SU-DHL-6 (cell line): ENCODE results near the gene RAP1GAP.

ENCODE experiments used
- EZH2phosphoT487 ChIP-seq: fragments of 200-600 bp; sonication (generic), shearing (Covaris generic); conservative IDR thresholded peaks from 2 replicates; pipeline ENCODE4 v1.6.1; 2018; ENCODE audit warnings: mild to moderate bottlenecking, antibody characterized with exemption, low read length, moderate library complexity, mixed read lengths
- TF ChIP-seq, protein P1 (sequence below): fragments of 200-600 bp; sonication (generic); IDR thresholded peaks from one replicate; pipeline ENCODE4 v1.5.1; 2017; ENCODE audit warnings: antibody characterized with exemption, mild to moderate bottlenecking, low read length, moderate library complexity; ENCODE audit not compliant: insufficient read depth, poor library complexity, severe bottlenecking

DNA sequence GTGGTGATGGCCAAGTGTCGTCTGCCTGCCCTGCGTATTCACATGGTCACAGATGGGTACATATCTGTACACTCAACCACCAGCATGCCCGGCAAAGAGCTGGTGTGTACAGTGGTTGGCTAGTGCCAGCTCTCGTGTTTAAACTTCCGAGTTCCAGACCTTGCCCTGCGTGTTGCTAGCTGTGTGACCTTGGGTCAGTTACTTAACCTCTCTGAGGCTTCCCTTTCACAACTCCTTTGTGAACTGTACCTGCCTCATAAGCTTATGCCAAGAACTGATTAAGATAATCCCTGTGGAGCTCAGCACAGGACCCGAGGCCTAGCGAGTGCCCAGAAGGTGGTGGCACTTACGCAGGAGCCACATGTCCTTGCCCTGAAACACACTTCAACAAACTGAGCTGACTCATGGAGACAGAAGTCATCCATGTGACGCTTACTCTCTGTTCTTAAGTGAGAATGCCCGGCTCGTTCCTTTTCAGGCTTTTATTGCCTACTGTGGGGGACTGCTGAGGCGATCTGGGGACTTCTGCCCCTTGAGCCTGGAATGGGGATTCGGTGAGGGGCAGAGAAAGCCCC is 104.5 kb downstream of the RAP1GAP start:
- TF ChIP-seq, protein P1, sequence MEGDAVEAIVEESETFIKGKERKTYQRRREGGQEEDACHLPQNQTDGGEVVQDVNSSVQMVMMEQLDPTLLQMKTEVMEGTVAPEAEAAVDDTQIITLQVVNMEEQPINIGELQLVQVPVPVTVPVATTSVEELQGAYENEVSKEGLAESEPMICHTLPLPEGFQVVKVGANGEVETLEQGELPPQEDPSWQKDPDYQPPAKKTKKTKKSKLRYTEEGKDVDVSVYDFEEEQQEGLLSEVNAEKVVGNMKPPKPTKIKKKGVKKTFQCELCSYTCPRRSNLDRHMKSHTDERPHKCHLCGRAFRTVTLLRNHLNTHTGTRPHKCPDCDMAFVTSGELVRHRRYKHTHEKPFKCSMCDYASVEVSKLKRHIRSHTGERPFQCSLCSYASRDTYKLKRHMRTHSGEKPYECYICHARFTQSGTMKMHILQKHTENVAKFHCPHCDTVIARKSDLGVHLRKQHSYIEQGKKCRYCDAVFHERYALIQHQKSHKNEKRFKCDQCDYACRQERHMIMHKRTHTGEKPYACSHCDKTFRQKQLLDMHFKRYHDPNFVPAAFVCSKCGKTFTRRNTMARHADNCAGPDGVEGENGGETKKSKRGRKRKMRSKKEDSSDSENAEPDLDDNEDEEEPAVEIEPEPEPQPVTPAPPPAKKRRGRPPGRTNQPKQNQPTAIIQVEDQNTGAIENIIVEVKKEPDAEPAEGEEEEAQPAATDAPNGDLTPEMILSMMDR: no peak
- TF ChIP-seq EZH2phosphoT487: no peak
